GM12873 (cell line): Measurements from ENCODE around the gene PRDM1.

Experiments
- TF ChIP-seq, protein P1 (sequence below): IDR thresholded peaks from 2 replicates; pipeline ENCODE4 v1.5.1; 2012; ENCODE audit warnings: low read depth, mild to moderate bottlenecking, moderate library complexity, low read length, control low read depth; ENCODE audit not compliant: insufficient read depth; ENCODE audit errors: missing control alignments

Gene PRDM1

DNA sequence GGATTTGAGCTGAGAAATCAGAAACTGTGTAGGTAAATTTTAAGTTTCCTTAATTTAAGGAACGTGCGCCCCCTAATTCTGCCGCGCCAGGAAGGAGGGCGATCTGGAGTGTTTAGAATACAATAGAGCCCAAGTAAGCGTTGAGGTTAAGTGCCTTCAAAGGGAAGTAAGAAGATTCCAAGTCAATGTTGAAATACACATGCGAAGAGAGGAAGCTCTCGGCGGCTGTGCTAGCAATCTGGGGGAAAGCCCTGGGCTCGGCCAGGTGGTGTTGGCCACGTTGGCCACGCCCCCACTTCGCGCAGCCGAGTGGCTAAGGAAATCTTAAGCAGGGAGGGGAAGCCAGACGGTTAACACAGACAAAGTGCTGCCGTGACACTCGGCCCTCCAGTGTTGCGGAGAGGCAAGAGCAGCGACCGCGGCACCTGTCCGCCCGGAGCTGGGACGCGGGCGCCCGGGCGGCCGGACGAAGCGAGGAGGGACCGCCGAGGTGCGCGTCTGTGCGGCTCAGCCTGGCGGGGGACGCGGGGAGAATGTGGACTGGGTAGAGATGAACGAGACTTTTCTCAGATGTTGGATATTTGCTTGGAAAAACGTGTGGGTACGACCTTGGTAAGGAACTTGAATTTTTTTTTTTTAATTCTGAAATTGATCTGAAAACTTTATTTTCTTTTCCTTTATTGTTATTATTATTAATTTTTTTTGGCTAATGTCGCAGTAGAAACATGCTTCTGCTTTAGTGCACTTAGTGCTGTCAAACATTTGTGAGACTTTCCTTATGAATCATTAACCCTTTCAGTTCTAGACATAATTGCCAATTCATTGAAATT, at the start of gene PRDM1:
PRDM1 (plus strand) TSS at position 353 of the 830 bp plus-strand sequence; CDS start at position 571, 218 bp downstream.
- TF ChIP-seq, protein P1, sequence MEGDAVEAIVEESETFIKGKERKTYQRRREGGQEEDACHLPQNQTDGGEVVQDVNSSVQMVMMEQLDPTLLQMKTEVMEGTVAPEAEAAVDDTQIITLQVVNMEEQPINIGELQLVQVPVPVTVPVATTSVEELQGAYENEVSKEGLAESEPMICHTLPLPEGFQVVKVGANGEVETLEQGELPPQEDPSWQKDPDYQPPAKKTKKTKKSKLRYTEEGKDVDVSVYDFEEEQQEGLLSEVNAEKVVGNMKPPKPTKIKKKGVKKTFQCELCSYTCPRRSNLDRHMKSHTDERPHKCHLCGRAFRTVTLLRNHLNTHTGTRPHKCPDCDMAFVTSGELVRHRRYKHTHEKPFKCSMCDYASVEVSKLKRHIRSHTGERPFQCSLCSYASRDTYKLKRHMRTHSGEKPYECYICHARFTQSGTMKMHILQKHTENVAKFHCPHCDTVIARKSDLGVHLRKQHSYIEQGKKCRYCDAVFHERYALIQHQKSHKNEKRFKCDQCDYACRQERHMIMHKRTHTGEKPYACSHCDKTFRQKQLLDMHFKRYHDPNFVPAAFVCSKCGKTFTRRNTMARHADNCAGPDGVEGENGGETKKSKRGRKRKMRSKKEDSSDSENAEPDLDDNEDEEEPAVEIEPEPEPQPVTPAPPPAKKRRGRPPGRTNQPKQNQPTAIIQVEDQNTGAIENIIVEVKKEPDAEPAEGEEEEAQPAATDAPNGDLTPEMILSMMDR: peak; percentile 44

DNA sequence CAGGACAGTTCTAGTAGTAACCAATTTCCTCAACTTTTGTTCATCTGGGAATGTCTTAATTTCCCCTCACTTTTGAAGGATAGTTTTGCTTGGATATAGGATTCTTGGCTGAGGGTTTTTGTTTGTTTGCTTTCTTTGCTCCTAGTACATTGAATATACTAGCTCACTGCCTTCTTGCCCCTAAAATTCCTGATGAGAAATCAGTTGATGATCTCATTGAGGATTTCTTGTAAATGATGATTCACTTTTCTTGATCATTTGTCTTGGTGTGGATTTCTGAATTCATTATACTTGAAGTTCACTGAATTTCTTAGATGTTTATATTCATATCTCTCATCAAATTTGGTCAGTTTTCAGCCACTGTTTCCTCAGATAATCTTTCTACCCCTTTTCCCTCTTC, 49.1 kb upstream of the PRDM1 start:
- TF ChIP-seq, protein P1: no peak

DNA sequence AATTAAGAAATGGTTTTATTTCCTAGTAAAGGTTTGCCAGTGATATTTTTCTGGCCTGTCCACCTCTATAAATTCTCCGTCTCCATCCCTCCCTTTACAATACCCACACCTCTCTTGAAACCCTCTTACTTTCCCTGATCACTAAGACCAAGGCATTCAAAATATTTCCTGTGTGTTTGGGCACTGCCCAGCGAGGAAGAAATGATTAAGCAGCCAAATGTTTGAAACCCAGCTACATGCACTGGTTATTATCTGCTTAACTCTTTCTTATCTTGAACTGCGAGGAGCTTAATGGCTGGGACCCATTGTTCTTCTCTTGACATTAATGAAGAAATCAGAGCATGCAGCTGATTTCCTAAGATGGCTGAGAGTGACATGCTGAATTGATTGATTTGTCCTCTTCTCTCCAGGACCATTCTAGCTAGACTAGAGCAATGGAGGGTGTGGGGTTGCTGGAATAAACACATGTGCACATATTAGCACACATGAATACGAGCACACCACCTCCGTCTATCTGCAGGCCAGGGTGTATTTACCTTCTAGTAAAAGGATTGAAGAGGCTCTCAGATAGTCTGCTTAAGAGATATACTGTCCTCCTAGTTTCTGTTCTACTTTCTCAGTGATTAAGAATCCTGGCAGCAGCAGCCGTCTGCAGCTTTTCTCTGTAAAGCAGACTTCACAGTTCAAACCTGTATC, 46.1 kb upstream of the PRDM1 start:
- TF ChIP-seq, protein P1: no peak

DNA sequence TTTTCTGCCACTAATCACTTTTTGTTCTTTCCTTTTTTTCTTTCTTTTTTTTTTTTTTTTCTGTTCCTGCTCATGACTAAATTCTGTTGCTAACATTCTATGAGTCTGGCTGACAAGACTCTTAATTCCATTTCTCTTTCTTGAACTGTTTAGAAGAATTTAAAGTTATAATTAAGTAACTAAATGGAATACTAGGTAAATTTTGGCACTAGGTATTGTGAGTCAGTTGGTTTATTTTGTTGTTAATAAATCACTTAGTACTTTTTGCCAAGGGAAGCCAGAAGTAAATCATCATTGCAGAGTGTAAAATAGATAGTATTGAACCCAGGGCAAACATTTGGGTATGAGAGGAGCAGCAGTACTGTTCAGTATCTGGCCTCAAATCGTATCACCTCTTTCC, 42.0 kb upstream of the PRDM1 start:
- TF ChIP-seq, protein P1: no peak

DNA sequence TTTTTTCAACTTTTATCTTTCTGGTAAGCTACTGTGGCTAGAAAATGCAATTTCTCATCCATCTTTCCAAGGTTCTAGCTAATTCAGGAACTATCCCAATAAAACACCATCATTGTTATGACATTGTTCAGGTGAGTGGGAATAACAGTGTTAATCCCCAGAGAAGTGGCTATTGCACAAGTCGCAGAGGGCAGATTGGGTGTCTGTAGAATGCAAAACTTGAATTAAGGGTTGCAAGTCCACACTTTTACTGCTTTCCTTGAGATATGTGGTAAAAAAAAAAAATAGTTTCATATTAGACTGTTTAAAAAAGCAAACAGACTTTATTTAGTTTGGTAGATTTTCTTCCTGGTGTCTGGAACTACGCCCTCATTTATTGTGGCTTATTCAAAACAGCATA, 41.1 kb upstream of the PRDM1 start:
- TF ChIP-seq, protein P1: no peak

DNA sequence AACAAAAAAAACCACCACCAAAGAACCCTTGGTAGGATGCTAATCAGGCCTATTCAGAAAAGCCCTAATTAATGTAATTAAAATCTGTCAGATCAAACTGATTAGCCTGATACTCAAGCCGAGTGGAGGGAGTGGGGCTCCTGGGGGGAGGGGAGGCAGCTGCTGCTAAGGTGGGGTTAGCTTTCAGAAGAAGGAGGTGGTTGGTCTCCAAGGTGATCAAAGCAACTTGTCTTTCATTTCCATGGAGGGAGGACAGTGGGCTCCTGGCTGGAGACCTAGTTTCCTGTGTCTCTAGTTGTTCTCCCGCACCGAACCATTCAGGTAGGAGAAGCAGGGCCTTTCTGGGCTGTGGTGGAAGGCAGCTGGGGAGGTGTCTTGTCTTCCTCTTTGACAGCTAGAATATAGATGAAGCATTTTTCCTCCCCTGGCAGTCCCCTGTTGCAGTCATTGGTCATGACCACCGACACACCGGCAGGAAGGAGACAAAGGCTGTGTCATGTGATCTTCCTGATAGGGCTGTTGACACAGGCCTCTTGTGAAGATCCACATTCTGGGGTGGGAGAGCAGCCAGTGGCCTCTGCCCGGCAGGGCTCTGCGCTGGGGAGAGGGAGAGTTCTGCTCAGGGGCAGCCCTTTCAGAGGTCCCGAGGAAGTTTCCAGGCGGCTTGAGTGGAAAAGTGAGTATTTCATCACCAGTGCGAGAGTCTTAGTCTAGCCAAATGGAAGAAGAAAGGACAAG, 39.9 kb upstream of the PRDM1 start:
- TF ChIP-seq, protein P1: no peak

DNA sequence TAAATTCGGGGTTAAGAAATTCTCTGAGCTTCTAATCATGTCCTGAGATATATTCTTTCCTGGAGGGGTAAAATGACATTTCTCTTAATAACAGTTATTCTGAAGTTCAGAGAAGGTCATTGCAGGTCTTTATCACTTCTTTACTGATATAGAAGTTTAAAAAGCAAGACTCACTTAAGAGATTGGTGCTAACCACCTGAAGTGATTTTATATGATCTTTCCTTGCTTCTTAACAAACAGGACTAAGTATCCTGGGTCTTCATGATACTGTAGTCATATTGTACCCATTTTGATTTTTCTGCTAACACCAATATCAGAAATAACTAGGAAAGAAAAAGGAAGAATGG, 39.3 kb upstream of the PRDM1 start:
- TF ChIP-seq, protein P1: no peak
